NT2/D1 (cell line): ENCODE data around the gene TNS3.

Experiments
- DNase-seq: peaks from one replicate; pipeline ENCODE4 v3.0.0-alpha.2; 2011; ENCODE audit warnings: low read depth, low spot score
- H3K27me3 ChIP-seq: 2 replicates; pipeline ENCODE4 v1.6.0; 2011; ENCODE audit warnings: mild to moderate bottlenecking; ENCODE audit not compliant: insufficient read length, insufficient read depth
- H3K36me3 ChIP-seq: 2 replicates; pipeline ENCODE4 v1.6.1; 2011; ENCODE audit warnings: mild to moderate bottlenecking, low read length, mixed read lengths; ENCODE audit not compliant: insufficient read depth, insufficient read length
- H3K4me1 ChIP-seq: 2 replicates; pipeline ENCODE4 v1.5.1; 2011; ENCODE audit not compliant: insufficient read depth, insufficient read length
- H3K4me3 ChIP-seq: 2 replicates; pipeline ENCODE4 v1.5.1; 2011; ENCODE audit warnings: low read depth; ENCODE audit not compliant: insufficient read length
- H3K9ac ChIP-seq: 2 replicates; pipeline ENCODE4 v1.6.0; 2011; ENCODE audit warnings: low read depth; ENCODE audit not compliant: insufficient read length
- H3K9me3 ChIP-seq: 2 replicates; pipeline ENCODE4 v1.5.1; 2011; ENCODE audit warnings: mild to moderate bottlenecking, low read length; ENCODE audit not compliant: insufficient read depth
- SUZ12 ChIP-seq: IDR thresholded peaks from 2 replicates; pipeline ENCODE4 v1.6.1; 2011; ENCODE audit not compliant: insufficient read length, insufficient read depth; ENCODE audit errors: extremely low read depth
- YY1 ChIP-seq: IDR thresholded peaks from 2 replicates; pipeline ENCODE4 v1.6.1; 2011; ENCODE audit not compliant: insufficient read length, insufficient read depth
- ZNF274 ChIP-seq: IDR thresholded peaks from 2 replicates; pipeline ENCODE4 v1.6.1; 2011; ENCODE audit warnings: mild to moderate bottlenecking, low read depth, low read length

TNS3 gene

GRCh38 chr7:47371733-47372368, 210.1 kb downstream of the TNS3 start:
- no peaks in the 10 kb centered on the region for H3K27me3 ChIP-seq
- H3K4me3 ChIP-seq: no peak overlapping the region
- no peak overlapping the region for H3K9ac ChIP-seq
- H3K36me3 ChIP-seq: peaks cover 57% of the 10 kb centered on the region
- no peaks in the 10 kb centered on the region for H3K9me3 ChIP-seq
- H3K4me1 ChIP-seq: peaks cover 2% of the 10 kb centered on the region
- TF ChIP-seq SUZ12 (no peak), YY1 (no peak), ZNF274 (no peak)
- no peak for DNase-seq

DNA sequence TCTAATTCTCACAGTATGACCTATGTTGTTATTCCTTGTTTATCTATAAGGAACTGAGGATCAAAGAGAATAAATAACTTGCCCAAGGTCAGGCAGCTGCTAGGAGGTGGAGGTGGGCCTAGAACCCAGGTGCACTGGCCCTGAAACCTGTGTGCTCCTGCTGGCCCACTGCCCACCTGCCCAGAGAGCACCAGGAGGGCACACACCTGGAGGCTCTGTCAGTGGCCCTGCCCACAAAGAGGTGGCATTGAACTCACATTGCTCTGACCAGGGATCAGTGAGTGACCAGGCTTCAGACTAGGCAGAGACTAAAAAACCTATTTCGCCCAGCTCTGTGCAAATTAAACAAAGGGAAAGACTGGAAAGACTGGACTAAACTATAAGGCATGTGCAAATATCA, 210.6 kb downstream of the TNS3 start:
- no peak for DNase-seq
- Histone ChIP-seq H3K4me3 (no peak overlapping the region), H3K27me3 (no peaks in the 10 kb centered on the region), H3K9ac (no peak overlapping the region), H3K36me3 (peaks cover 58% of the 10 kb centered on the region), H3K9me3 (no peaks in the 10 kb centered on the region), H3K4me1 (peaks cover 2% of the 10 kb centered on the region)
- TF ChIP-seq YY1 (no peak), ZNF274 (no peak), SUZ12 (no peak)

DNA sequence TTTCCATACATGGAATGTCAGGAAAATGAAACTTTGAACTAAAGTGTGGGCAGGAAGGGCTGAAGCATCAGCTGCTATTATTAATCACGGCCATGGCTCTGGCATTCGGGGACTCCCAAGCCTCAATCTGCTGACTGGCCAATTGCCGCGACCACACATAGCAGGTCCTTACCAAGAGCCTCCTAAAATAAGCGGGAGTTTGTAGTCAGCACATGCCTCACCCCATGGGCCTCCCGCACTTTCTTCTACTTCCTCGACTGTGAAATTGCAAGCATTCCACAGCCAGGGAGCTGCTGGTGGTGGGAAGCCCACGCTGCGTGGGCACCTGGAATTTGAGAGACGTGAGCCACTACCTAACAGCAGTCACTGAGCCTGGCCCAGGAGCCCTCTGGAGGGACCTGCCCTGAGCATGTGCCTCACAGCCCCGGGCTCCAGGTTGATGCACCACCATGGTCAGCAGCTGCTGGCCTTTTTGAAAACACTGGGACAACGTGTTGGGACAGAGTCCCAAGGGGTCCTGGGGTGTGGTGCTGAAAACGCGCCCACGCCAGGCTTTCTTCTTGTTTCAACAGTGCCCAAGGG, 211.4 kb downstream of the TNS3 start:
- TF ChIP-seq SUZ12: no peak
- TF ChIP-seq ZNF274: no peak
- no peak for TF ChIP-seq YY1
- H3K36me3 ChIP-seq: peaks cover 58% of the 10 kb centered on the region

GRCh38 chr7:47369736-47370135, 212.2 kb downstream of the TNS3 start:
- TF ChIP-seq SUZ12 (no peak), ZNF274 (no peak), YY1 (no peak)
- no peaks in the 10 kb centered on the region for H3K9me3 ChIP-seq
- H3K9ac ChIP-seq: no peak overlapping the region
- peaks cover 53% of the 10 kb centered on the region for H3K36me3 ChIP-seq
- no peak overlapping the region for H3K4me3 ChIP-seq
- no peaks in the 10 kb centered on the region for H3K27me3 ChIP-seq
- no peak for DNase-seq
- H3K4me1 ChIP-seq: peaks cover 2% of the 10 kb centered on the region

More for the DNA sequence above, 211.4 kb downstream of the TNS3 start:
- H3K4me3 ChIP-seq: no peak overlapping the region
- no peaks in the 10 kb centered on the region for H3K27me3 ChIP-seq
- no peaks in the 10 kb centered on the region for H3K9me3 ChIP-seq
- H3K9ac ChIP-seq: no peak overlapping the region
- H3K4me1 ChIP-seq: peaks cover 2% of the 10 kb centered on the region
- no peak for DNase-seq

DNA sequence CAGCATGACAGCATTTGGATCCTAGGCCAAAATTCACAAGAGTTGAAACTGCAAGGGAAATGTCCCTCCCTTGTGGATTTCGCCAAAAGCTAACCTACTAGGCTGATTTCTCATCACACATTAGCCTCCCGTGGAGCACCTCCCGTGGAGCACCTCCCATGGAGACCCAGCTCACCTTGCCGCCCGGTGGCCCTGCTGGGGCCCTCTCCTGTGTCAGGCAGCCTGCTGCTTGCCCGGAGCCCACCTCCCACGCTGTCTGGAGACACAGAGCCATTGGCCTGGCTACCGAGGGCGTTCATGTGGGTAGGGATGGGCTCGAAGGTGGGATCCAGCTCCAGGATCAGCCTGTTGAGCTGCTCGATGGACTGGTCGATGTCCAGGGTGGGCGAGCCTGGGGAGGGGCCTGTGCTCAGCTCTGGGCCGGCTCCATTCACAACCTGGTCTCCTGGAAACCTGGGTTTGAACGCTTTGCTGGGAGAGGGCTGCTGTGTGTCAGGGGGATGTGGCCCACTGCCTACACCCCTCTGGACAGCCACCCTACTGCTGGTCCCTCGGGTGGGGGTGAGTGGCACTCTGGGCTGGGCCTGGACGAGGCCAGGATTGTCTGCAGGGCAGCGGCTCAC, 213.6 kb downstream of the TNS3 start:
- Histone ChIP-seq H3K36me3 (peaks cover 56% of the 10 kb centered on the region), H3K27me3 (no peaks in the 10 kb centered on the region), H3K4me3 (no peak overlapping the region), H3K9me3 (no peaks in the 10 kb centered on the region), H3K9ac (no peak overlapping the region), H3K4me1 (peaks cover 2% of the 10 kb centered on the region)
- no peak for DNase-seq
- TF ChIP-seq ZNF274 (no peak), SUZ12 (no peak), YY1 (no peak)

DNA sequence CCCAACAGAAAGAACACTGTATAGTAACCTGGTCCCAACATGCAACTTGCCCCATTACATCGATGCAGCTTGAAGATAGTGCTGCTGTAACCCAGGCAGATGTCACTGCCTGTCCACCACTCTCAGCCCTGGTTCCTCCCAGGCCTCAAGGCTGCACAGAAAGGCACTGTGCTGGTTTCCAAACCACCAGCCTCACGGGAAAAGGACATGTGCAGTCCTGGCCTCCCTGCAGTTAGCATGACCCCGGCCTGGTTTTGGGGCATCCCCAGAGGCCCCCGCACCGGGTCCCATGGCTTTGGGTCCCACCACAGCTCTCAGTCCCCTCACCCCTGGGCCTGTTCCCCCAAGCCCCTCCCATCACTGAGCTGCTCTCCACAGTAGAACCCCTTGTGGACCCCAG, 214.5 kb downstream of the TNS3 start:
- no peak overlapping the region for H3K4me3 ChIP-seq
- no peak for DNase-seq
- no peaks in the 10 kb centered on the region for H3K9me3 ChIP-seq
- H3K9ac ChIP-seq: no peak overlapping the region
- TF ChIP-seq YY1: no peak
- no peak for TF ChIP-seq SUZ12
- no peak for TF ChIP-seq ZNF274
- H3K36me3 ChIP-seq: peaks cover 64% of the 10 kb centered on the region
- peaks cover 2% of the 10 kb centered on the region for H3K4me1 ChIP-seq
- H3K27me3 ChIP-seq: no peaks in the 10 kb centered on the region

DNA sequence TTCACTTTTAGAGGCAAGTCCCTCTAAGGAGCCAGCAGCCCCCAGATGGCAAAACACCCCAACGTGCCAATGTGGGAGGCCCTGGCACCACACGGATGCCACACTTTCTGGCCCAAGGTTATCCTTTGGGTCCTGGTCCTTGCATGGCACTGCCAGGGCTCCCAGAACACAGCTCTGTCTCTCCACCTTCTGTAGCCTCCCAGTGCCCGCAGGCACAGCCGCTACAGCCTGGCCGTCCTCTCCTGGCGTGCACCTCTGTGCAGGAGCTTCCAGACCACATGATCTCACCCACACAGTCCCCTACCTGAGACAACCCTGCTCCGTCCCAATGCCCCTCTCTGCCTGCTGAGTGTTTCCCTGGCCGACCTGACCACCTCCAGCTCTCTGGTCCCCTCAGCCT, 215.0 kb downstream of the TNS3 start:
- H3K9me3 ChIP-seq: no peaks in the 10 kb centered on the region
- peaks cover 64% of the 10 kb centered on the region for H3K36me3 ChIP-seq
- H3K4me3 ChIP-seq: no peak overlapping the region
- TF ChIP-seq ZNF274 (no peak), SUZ12 (no peak), YY1 (no peak)
- no peaks in the 10 kb centered on the region for H3K27me3 ChIP-seq
- DNase-seq: no peak
- no peak overlapping the region for H3K9ac ChIP-seq
- peaks cover 2% of the 10 kb centered on the region for H3K4me1 ChIP-seq
